Measurements from ENCODE around the gene AUNIP. TPM values are rescaled to one million over a fixed set of nuclear protein-coding genes. Genes with fewer than 3 reads are reported as not detected.

The AUNIP gene
- total and polyA plus RNA-seq, 2 experiments from 2014 or later: 2.2 to 2.3 TPM

DNA sequence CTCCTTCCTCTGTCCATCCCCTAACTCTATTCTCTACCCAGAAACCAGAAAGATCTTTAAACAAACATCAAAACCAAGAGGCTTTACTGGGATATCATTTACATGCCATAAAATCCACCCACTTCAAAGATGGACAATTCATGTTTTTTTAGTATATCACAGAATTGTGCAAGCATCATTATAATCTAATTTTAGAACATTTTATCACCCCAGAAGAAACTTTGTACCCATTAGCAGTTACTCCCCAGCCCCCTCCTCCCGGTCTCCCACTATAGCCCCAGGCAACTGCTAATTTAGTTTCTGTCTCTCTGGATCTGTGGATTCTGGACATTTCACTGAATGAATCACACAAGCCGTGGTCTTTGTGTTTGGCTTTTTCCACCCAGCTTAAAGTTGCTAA is 64.0 kb downstream of the AUNIP start:
- Histone ChIP-seq H3K4me3 (no peak overlapping the region), H3K27me3 (replicated peaks; ENCODE audit: insufficient read depth) (no peaks in the 10 kb centered on the region), H3K36me3 (ENCODE audit: low read depth) (no peaks in the 10 kb centered on the region), H3K79me2 (ENCODE audit: insufficient read depth) (no peaks in the 10 kb centered on the region), H3F3A (ENCODE audit: insufficient read depth) (0 out of 2 replicates have a peak, but pooled peaks cover 8% of the 10 kb centered on the region), H3K4me1 (ENCODE audit: insufficient read depth) (peaks cover 6% of the 10 kb centered on the region; the same call in 1 of the 2 replicates), H4K20me1 (ENCODE audit: insufficient read depth) (no peaks in the 10 kb centered on the region), H2AFZ (no peak overlapping the region), H3K9ac (no peak overlapping the region), H3K9me3 (ENCODE audit: low read depth) (no peaks in the 10 kb centered on the region), H3K27ac (no peak overlapping the region), H3K9me2 (ENCODE audit: insufficient read depth) (no peaks in the 10 kb centered on the region), H3K4me2 (ENCODE audit: unreplicated experiment) (no peak overlapping the region)
- DNase-seq: peak; percentile 24
- WGBS, 2 experiments (ENCODE audit: low coverage in 1 of 2, low lambda C conversion rate in 2 of 2, missing lambda C conversion rate in 2 of 2): 56 to 67% methylated on average over 2 of the region's 2 CpGs
- TF ChIP-seq EZH2phosphoT487 (IDR thresholded peaks at IDR 0.05; ENCODE audit: insufficient read depth, low read depth): no peak
- TF ChIP-seq EZH2 (IDR thresholded peaks at IDR 0.05; ENCODE audit: insufficient read depth, poor library complexity, severe bottlenecking): no peak
- in situ Hi-C loops (cut with MboI): loop anchor here (10.0 kb wide), 1 partner anchor 180 kb away; the partner anchor contains the start of gene MAN1C1

- Histone ChIP-seq H3K36me3 (ENCODE audit: low read depth) (no peaks in the 10 kb centered on the region), H3K4me3 (no peak overlapping the region), H3K27me3 (replicated peaks; ENCODE audit: insufficient read depth) (no peaks in the 10 kb centered on the region), H3K9me3 (ENCODE audit: low read depth) (no peaks in the 10 kb centered on the region), H3K27ac (peak overlapping the region; percentile 29; the same call in 1 of the 2 replicates), H3K9me2 (ENCODE audit: insufficient read depth) (no peaks in the 10 kb centered on the region), H3K4me1 (ENCODE audit: insufficient read depth) (peaks cover 6% of the 10 kb centered on the region; the same call in 1 of the 2 replicates), H3F3A (ENCODE audit: insufficient read depth) (0 out of 2 replicates have a peak, but pooled peaks cover 8% of the 10 kb centered on the region), H3K9ac (no peak overlapping the region), H4K20me1 (ENCODE audit: insufficient read depth) (no peaks in the 10 kb centered on the region), H2AFZ (no peak overlapping the region), H3K4me2 (ENCODE audit: unreplicated experiment) (no peak overlapping the region), H3K79me2 (ENCODE audit: insufficient read depth) (no peaks in the 10 kb centered on the region)
- 26 to 30% methylated on average over 8 of the region's 8 CpGs for WGBS, 2 experiments (ENCODE audit: low coverage in 1 of 2, low lambda C conversion rate in 2 of 2, missing lambda C conversion rate in 2 of 2)
- TF ChIP-seq EZH2phosphoT487 (IDR thresholded peaks at IDR 0.05; ENCODE audit: insufficient read depth, low read depth) (no peak), EZH2 (IDR thresholded peaks at IDR 0.05; ENCODE audit: insufficient read depth, poor library complexity, severe bottlenecking) (no peak)
- peak; percentile 82 for DNase-seq
- in situ Hi-C loops (cut with MboI): loop anchor here (10.0 kb wide), 1 partner anchor 180 kb away; the partner anchor contains the start of gene MAN1C1
Measured at GRCh38 chr1:25794325-25794724, 64.9 kb downstream of the AUNIP start.

DNA sequence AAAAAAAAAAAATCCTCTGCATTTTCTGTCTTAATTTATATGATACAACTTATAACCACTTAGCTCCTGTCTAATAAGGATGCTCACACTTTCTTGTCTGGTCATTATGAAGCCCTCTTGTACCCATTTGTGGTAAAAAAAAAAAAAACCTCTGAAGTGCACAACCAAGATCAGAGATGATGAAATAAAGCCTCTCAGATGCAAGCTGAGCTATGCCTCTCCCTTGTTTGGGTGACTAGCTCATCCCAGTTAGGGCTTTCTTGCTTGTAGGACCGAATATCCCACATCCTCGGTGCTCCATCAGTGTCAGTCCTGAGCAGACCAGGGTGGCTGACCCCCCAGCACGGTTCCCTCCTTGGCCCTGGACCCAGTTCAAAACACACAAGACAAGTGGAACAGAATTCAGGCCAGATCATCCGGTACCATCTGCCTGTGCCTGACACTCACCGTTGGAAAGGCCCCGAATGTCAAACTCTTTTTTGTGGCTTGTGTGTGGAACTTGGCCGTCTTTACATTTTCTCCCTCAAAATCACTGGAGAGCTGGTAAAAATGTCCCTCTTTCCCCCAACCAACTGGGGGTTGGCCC is 65.6 kb downstream of the AUNIP start:
- peak; percentile 47 for DNase-seq
- Histone ChIP-seq H3K79me2 (ENCODE audit: insufficient read depth) (no peaks in the 10 kb centered on the region), H3K9ac (no peak overlapping the region), H3K4me2 (ENCODE audit: unreplicated experiment) (no peak overlapping the region), H3F3A (ENCODE audit: insufficient read depth) (0 out of 2 replicates have a peak, but pooled peaks cover 8% of the 10 kb centered on the region), H3K36me3 (ENCODE audit: low read depth) (no peaks in the 10 kb centered on the region), H3K27ac (peak overlapping the region; percentile 29; the same call in 1 of the 2 replicates), H3K9me2 (ENCODE audit: insufficient read depth) (no peaks in the 10 kb centered on the region), H3K9me3 (ENCODE audit: low read depth) (no peaks in the 10 kb centered on the region), H3K4me1 (ENCODE audit: insufficient read depth) (peaks cover 6% of the 10 kb centered on the region; the same call in 1 of the 2 replicates), H3K27me3 (replicated peaks; ENCODE audit: insufficient read depth) (no peaks in the 10 kb centered on the region), H4K20me1 (ENCODE audit: insufficient read depth) (no peaks in the 10 kb centered on the region), H3K4me3 (no peak overlapping the region), H2AFZ (no peak overlapping the region)
- 60 to 62% methylated on average over 7 of the region's 7 CpGs for WGBS, 2 experiments (ENCODE audit: low coverage in 1 of 2, low lambda C conversion rate in 2 of 2, missing lambda C conversion rate in 2 of 2)
- in situ Hi-C loops (cut with MboI): loop anchor here (10.0 kb wide), 1 partner anchor 179 kb away; the partner anchor contains the start of gene MAN1C1
- TF ChIP-seq EZH2 (IDR thresholded peaks at IDR 0.05; ENCODE audit: insufficient read depth, poor library complexity, severe bottlenecking): no peak
- no peak for TF ChIP-seq EZH2phosphoT487 (IDR thresholded peaks at IDR 0.05; ENCODE audit: insufficient read depth, low read depth)

- no peaks in the 10 kb centered on the region for H3K9me2 ChIP-seq (ENCODE audit: insufficient read depth)
- no peak overlapping the region for H2AFZ ChIP-seq
- no peak overlapping the region for H3K9ac ChIP-seq
- H3K4me1 ChIP-seq (ENCODE audit: insufficient read depth): peaks cover 6% of the 10 kb centered on the region; the same call in 1 of the 2 replicates
- 46 to 47% methylated on average over 4 of the region's 4 CpGs for WGBS, 2 experiments (ENCODE audit: low coverage in 1 of 2, low lambda C conversion rate in 2 of 2, missing lambda C conversion rate in 2 of 2)
- H3K27ac ChIP-seq: no peak overlapping the region
- H3K4me3 ChIP-seq: no peak overlapping the region
- H3K9me3 ChIP-seq (ENCODE audit: low read depth): no peaks in the 10 kb centered on the region
- no peaks in the 10 kb centered on the region for H3K79me2 ChIP-seq (ENCODE audit: insufficient read depth)
- H4K20me1 ChIP-seq (ENCODE audit: insufficient read depth): no peaks in the 10 kb centered on the region
- 0 out of 2 replicates have a peak, but pooled peaks cover 8% of the 10 kb centered on the region for H3F3A ChIP-seq (ENCODE audit: insufficient read depth)
- no peaks in the 10 kb centered on the region for H3K36me3 ChIP-seq (ENCODE audit: low read depth)
- H3K27me3 ChIP-seq (replicated peaks; ENCODE audit: insufficient read depth): no peaks in the 10 kb centered on the region
- in situ Hi-C loops (cut with MboI): loop anchor here (10.0 kb wide), 1 partner anchor 177 kb away; the partner anchor contains the start of gene MAN1C1
- no peak overlapping the region for H3K4me2 ChIP-seq (ENCODE audit: unreplicated experiment)
- no peak for TF ChIP-seq EZH2 (IDR thresholded peaks at IDR 0.05; ENCODE audit: insufficient read depth, poor library complexity, severe bottlenecking)
- TF ChIP-seq EZH2phosphoT487 (IDR thresholded peaks at IDR 0.05; ENCODE audit: insufficient read depth, low read depth): no peak
- DNase-seq: no peak
Measured at GRCh38 chr1:25792115-25792514, 67.1 kb downstream of the AUNIP start.

All from GM23248 (cell line).